ENCODE results near the gene ENPP6. TPM values are rescaled to one million over a fixed set of nuclear protein-coding genes. Genes with fewer than 3 reads are reported as not detected.

Gene ENPP6
- total and polyA plus RNA-seq, 2 experiments from 2014 or later = 0.11 TPM; not detected in 1

DNA sequence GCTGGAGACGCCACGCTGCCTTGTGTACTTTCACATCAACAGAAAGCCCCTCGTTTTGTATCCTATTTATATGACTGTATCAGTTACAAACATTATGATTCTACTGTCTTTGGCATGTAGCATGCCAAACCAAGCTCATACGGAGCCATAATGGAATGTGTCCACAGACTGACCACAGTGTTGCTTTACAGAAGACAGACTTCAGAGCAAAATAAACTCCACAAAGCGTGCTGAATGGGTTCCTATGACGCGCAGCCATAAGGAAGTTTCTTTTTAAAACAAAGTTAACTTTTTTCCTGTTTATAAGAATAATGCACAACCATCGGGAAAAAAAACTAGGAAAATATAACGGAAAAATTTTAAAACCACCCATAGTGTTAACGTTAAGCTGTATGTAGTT is 176.5 kb downstream of the ENPP6 start (continued):
- TF ChIP-seq, protein P1, sequence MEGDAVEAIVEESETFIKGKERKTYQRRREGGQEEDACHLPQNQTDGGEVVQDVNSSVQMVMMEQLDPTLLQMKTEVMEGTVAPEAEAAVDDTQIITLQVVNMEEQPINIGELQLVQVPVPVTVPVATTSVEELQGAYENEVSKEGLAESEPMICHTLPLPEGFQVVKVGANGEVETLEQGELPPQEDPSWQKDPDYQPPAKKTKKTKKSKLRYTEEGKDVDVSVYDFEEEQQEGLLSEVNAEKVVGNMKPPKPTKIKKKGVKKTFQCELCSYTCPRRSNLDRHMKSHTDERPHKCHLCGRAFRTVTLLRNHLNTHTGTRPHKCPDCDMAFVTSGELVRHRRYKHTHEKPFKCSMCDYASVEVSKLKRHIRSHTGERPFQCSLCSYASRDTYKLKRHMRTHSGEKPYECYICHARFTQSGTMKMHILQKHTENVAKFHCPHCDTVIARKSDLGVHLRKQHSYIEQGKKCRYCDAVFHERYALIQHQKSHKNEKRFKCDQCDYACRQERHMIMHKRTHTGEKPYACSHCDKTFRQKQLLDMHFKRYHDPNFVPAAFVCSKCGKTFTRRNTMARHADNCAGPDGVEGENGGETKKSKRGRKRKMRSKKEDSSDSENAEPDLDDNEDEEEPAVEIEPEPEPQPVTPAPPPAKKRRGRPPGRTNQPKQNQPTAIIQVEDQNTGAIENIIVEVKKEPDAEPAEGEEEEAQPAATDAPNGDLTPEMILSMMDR (conservative IDR thresholded peaks at IDR 0.05; ENCODE audit: low read depth in 2 of 2) = no peak

DNA sequence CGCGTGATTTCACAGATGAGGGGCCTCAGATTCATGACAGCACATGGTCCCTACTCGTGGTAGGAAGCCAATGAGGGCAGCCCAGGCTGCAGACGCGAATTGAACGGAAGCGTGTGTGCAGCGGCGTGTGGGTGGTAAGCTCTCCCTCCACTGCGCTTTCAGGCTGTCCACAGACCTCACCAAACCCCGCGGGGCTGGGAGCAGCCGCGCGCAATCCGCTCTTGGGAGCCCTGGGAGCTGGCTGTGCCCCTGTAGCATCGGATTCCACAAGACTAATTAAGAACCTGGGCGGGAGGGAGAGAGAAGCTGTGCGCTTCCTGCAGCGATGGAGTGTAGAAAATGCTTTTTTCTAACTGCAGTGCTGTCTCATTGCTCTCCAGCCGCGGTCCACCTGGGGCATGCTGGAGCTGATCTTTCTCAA is 177.7 kb downstream of the ENPP6 start:
- no peaks in the 10 kb centered on the region for H3K9me3 Mint-ChIP-seq
- Histone ChIP-seq H3K36me3 (ENCODE audit: insufficient read depth) (no peaks in the 10 kb centered on the region), H3K4me1 (ENCODE audit: insufficient read depth) (peaks cover 6% of the 10 kb centered on the region), H3K27ac (ENCODE audit: low read depth) (no peak overlapping the region), H2AFZ (peak overlapping the region; percentile 99), H3K4me3 (peak overlapping the region; percentile 43), H3K9me2 (ENCODE audit: insufficient read depth) (0 out of 2 replicates have a peak, but pooled peaks cover 3% of the 10 kb centered on the region), H3F3A (replicated peaks; ENCODE audit: low read depth) (no peaks in the 10 kb centered on the region), H3K27me3 (ENCODE audit: insufficient read depth) (peaks cover 14% of the 10 kb centered on the region), H4K20me1 (replicated peaks; ENCODE audit: insufficient read depth) (no peaks in the 10 kb centered on the region), H3K4me2 (peak overlapping the region; percentile 69), H3K79me2 (replicated peaks; ENCODE audit: insufficient read depth) (no peaks in the 10 kb centered on the region)
- no peak overlapping the region for H3K27ac Mint-ChIP-seq
- peak; percentile 62 for DNase-seq (ENCODE audit: low spot score)
- peaks cover 11% of the 10 kb centered on the region for H3K27me3 Mint-ChIP-seq (ENCODE audit: insufficient read depth, low read depth, poor library complexity)
- no peaks in the 10 kb centered on the region for H3K36me3 Mint-ChIP-seq (ENCODE audit: low read depth)
- peaks cover 15% of the 10 kb centered on the region; the same call in 2 of the 3 replicates for H3K4me1 Mint-ChIP-seq
- H3K4me3 Mint-ChIP-seq = peak overlapping the region; percentile 49; the same call in 2 of the 3 replicates
- peak; percentile 88 for ATAC-seq
- TF ChIP-seq POLR2AphosphoS5 (IDR thresholded peaks at IDR 0.05; ENCODE audit: low read depth) (no peak), ZNF114 (CRISPR knock-in tag; IDR thresholded peaks at IDR 0.05) (no peak), CREB1 (CRISPR knock-in tag; IDR thresholded peaks at IDR 0.05; ENCODE audit: low read depth) (no peak), JUNB (IDR thresholded peaks at IDR 0.05; ENCODE audit: unreplicated experiment) (no peak), EZH2 (IDR thresholded peaks at IDR 0.05; ENCODE audit: low read depth, unreplicated experiment) (no peak), ZNF331 (CRISPR knock-in tag; IDR thresholded peaks at IDR 0.05; ENCODE audit: low read depth) (no peak)
- TF ChIP-seq, protein P1 (conservative IDR thresholded peaks at IDR 0.05; ENCODE audit: low read depth in 2 of 2) = no peak
- TF ChIP-seq, protein P2, sequence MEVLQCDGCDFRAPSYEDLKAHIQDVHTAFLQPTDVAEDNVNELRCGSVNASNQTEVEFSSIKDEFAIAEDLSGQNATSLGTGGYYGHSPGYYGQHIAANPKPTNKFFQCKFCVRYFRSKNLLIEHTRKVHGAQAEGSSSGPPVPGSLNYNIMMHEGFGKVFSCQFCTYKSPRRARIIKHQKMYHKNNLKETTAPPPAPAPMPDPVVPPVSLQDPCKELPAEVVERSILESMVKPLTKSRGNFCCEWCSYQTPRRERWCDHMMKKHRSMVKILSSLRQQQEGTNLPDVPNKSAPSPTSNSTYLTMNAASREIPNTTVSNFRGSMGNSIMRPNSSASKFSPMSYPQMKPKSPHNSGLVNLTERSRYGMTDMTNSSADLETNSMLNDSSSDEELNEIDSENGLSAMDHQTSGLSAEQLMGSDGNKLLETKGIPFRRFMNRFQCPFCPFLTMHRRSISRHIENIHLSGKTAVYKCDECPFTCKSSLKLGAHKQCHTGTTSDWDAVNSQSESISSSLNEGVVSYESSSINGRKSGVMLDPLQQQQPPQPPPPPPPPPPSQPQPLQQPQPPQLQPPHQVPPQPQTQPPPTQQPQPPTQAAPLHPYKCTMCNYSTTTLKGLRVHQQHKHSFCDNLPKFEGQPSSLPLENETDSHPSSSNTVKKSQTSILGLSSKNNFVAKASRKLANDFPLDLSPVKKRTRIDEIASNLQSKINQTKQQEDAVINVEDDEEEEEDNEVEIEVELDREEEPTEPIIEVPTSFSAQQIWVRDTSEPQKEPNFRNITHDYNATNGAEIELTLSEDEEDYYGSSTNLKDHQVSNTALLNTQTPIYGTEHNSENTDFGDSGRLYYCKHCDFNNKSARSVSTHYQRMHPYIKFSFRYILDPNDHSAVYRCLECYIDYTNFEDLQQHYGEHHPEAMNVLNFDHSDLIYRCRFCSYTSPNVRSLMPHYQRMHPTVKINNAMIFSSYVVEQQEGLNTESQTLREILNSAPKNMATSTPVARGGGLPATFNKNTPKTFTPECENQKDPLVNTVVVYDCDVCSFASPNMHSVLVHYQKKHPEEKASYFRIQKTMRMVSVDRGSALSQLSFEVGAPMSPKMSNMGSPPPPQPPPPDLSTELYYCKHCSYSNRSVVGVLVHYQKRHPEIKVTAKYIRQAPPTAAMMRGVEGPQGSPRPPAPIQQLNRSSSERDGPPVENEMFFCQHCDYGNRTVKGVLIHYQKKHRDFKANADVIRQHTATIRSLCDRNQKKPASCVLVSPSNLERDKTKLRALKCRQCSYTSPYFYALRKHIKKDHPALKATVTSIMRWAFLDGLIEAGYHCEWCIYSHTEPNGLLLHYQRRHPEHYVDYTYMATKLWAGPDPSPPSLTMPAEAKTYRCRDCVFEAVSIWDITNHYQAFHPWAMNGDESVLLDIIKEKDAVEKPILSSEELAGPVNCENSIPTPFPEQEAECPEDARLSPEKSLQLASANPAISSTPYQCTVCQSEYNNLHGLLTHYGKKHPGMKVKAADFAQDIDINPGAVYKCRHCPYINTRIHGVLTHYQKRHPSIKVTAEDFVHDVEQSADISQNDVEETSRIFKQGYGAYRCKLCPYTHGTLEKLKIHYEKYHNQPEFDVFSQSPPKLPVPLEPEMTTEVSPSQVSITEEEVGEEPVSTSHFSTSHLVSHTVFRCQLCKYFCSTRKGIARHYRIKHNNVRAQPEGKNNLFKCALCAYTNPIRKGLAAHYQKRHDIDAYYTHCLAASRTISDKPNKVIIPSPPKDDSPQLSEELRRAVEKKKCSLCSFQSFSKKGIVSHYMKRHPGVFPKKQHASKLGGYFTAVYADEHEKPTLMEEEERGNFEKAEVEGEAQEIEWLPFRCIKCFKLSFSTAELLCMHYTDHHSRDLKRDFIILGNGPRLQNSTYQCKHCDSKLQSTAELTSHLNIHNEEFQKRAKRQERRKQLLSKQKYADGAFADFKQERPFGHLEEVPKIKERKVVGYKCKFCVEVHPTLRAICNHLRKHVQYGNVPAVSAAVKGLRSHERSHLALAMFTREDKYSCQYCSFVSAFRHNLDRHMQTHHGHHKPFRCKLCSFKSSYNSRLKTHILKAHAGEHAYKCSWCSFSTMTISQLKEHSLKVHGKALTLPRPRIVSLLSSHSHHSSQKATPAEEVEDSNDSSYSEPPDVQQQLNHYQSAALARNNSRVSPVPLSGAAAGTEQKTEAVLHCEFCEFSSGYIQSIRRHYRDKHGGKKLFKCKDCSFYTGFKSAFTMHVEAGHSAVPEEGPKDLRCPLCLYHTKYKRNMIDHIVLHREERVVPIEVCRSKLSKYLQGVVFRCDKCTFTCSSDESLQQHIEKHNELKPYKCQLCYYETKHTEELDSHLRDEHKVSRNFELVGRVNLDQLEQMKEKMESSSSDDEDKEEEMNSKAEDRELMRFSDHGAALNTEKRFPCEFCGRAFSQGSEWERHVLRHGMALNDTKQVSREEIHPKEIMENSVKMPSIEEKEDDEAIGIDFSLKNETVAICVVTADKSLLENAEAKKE (CRISPR knock-in tag; IDR thresholded peaks at IDR 0.05) = no peak
- TF ChIP-seq, protein P3, sequence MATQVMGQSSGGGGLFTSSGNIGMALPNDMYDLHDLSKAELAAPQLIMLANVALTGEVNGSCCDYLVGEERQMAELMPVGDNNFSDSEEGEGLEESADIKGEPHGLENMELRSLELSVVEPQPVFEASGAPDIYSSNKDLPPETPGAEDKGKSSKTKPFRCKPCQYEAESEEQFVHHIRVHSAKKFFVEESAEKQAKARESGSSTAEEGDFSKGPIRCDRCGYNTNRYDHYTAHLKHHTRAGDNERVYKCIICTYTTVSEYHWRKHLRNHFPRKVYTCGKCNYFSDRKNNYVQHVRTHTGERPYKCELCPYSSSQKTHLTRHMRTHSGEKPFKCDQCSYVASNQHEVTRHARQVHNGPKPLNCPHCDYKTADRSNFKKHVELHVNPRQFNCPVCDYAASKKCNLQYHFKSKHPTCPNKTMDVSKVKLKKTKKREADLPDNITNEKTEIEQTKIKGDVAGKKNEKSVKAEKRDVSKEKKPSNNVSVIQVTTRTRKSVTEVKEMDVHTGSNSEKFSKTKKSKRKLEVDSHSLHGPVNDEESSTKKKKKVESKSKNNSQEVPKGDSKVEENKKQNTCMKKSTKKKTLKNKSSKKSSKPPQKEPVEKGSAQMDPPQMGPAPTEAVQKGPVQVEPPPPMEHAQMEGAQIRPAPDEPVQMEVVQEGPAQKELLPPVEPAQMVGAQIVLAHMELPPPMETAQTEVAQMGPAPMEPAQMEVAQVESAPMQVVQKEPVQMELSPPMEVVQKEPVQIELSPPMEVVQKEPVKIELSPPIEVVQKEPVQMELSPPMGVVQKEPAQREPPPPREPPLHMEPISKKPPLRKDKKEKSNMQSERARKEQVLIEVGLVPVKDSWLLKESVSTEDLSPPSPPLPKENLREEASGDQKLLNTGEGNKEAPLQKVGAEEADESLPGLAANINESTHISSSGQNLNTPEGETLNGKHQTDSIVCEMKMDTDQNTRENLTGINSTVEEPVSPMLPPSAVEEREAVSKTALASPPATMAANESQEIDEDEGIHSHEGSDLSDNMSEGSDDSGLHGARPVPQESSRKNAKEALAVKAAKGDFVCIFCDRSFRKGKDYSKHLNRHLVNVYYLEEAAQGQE (IDR thresholded peaks at IDR 0.05; ENCODE audit: unreplicated experiment) = no peak
- TF ChIP-seq, protein P4, sequence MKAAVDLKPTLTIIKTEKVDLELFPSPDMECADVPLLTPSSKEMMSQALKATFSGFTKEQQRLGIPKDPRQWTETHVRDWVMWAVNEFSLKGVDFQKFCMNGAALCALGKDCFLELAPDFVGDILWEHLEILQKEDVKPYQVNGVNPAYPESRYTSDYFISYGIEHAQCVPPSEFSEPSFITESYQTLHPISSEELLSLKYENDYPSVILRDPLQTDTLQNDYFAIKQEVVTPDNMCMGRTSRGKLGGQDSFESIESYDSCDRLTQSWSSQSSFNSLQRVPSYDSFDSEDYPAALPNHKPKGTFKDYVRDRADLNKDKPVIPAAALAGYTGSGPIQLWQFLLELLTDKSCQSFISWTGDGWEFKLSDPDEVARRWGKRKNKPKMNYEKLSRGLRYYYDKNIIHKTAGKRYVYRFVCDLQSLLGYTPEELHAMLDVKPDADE (IDR thresholded peaks at IDR 0.05) = no peak
